Measurements from ENCODE around the gene CPT1C.
A peak's percentile ranks its signal among the peaks of the same experiment; 100 is the strongest.

The CPT1C gene

GRCh38 chr19:49761249-49761624, 70.3 kb downstream of the CPT1C start:
- Histone ChIP-seq H3K4me2 (ENCODE audit: low read length) (peak overlapping the region; percentile 21; the same call in 1 of the 2 replicates), H3K9me3 (ENCODE audit: control insufficient read depth, insufficient read depth, low read length) (no peaks in the 10 kb centered on the region), H4K20me1 (ENCODE audit: control insufficient read depth, insufficient read depth, low read depth, low read length) (no peaks in the 10 kb centered on the region), H3K4me1 (ENCODE audit: control insufficient read depth, low read length) (peaks cover 18% of the 10 kb centered on the region), H3K4me3 (ENCODE audit: low read length) (no peak overlapping the region), H3K9me2 (replicated peaks; ENCODE audit: control insufficient read depth, low read length) (no peaks in the 10 kb centered on the region), H3K27me3 (ENCODE audit: control insufficient read depth, low read length) (no peaks in the 10 kb centered on the region), H3F3A (ENCODE audit: control insufficient read depth, insufficient read depth) (peaks cover 3% of the 10 kb centered on the region), H3K79me2 (ENCODE audit: control insufficient read depth, low read length) (no peaks in the 10 kb centered on the region), H3K36me3 (ENCODE audit: control insufficient read depth, low read length) (no peaks in the 10 kb centered on the region), H3K27ac (ENCODE audit: low read depth, low read length) (no peak overlapping the region)
- TF ChIP-seq, protein P1, sequence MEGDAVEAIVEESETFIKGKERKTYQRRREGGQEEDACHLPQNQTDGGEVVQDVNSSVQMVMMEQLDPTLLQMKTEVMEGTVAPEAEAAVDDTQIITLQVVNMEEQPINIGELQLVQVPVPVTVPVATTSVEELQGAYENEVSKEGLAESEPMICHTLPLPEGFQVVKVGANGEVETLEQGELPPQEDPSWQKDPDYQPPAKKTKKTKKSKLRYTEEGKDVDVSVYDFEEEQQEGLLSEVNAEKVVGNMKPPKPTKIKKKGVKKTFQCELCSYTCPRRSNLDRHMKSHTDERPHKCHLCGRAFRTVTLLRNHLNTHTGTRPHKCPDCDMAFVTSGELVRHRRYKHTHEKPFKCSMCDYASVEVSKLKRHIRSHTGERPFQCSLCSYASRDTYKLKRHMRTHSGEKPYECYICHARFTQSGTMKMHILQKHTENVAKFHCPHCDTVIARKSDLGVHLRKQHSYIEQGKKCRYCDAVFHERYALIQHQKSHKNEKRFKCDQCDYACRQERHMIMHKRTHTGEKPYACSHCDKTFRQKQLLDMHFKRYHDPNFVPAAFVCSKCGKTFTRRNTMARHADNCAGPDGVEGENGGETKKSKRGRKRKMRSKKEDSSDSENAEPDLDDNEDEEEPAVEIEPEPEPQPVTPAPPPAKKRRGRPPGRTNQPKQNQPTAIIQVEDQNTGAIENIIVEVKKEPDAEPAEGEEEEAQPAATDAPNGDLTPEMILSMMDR (IDR thresholded peaks at IDR 0.05; ENCODE audit: low read depth, low read length, poor library complexity, severe bottlenecking), result no peak
- TF ChIP-seq EZH2phosphoT487 (IDR thresholded peaks at IDR 0.05; ENCODE audit: borderline replicate concordance, low read length), result no peak

DNA sequence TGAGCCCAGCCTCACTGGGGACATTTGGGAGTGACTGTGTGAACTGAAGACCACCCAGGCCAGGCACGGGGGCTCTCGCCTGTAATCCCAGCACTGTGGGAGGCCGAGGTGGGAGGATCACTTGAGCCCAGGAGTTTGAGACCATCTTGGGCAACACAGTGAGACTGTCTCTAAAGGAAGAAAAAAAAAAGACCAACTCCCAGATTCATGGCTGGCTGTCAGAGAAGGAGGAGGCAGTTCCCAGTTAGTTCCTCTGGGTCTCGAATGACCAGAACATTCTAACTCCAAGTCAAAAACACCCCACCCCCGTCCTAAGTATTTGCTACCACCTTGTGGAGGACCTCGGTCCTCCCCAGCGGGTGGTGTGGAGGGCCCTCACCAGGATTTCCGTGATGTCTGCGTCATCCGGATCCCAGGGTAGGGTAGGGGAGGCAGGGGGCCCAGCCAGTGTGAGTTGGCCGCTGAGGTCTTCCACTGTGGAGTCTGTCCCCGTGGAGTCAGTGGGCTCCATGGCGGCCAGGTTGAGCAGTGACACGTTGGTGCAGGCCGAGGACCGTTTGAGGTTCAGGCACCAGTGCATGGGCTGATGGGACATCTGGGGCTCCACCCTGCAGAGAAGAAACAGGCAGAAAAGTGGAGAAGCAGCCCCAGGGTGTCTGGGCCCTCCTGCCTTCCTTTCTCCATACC, 70.9 kb downstream of the CPT1C start:
- Histone ChIP-seq H3K79me2 (ENCODE audit: control insufficient read depth, low read length) (no peaks in the 10 kb centered on the region), H3K27me3 (ENCODE audit: control insufficient read depth, low read length) (no peaks in the 10 kb centered on the region), H4K20me1 (ENCODE audit: control insufficient read depth, insufficient read depth, low read depth, low read length) (no peaks in the 10 kb centered on the region), H3K9me2 (replicated peaks; ENCODE audit: control insufficient read depth, low read length) (no peaks in the 10 kb centered on the region), H3K4me3 (ENCODE audit: low read length) (no peak overlapping the region), H3K36me3 (ENCODE audit: control insufficient read depth, low read length) (no peaks in the 10 kb centered on the region), H3K4me2 (ENCODE audit: low read length) (peak overlapping the region; percentile 21; the same call in 1 of the 2 replicates), H3F3A (ENCODE audit: control insufficient read depth, insufficient read depth) (peaks cover 3% of the 10 kb centered on the region), H3K9me3 (ENCODE audit: control insufficient read depth, insufficient read depth, low read length) (no peaks in the 10 kb centered on the region), H3K4me1 (ENCODE audit: control insufficient read depth, low read length) (peaks cover 18% of the 10 kb centered on the region), H3K27ac (ENCODE audit: low read depth, low read length) (no peak overlapping the region)
- TF ChIP-seq EZH2phosphoT487 (IDR thresholded peaks at IDR 0.05; ENCODE audit: borderline replicate concordance, low read length), result no peak
- TF ChIP-seq, protein P1 (IDR thresholded peaks at IDR 0.05; ENCODE audit: low read depth, low read length, poor library complexity, severe bottlenecking), result peak; percentile 24

DNA sequence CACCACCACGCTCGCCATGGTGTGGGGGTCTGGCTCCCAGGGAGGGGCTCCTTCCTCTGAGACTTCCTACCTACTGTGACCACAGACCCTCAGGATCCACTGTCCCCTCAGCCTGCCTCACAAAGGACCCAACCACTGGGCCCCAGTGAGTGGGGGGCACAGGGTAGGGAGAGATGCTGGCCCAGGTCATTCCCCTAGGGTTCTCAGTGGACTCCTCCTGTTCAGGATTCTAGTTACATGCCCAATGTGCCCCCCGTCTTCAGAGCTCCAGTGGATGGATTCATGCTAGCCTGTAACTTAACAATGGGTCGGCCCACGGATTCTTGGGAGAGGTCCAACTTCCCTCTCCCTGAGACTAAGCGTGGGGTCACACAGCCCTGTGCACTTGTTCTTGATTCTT, 72.3 kb downstream of the CPT1C start, which contains the start of gene TSKS:
TSS of gene TSKS (minus strand) at position 77 of the 400 bp plus-strand sequence. CDS start at position 18, 59 bp downstream.
- Histone ChIP-seq H3K9me2 (replicated peaks; ENCODE audit: control insufficient read depth, low read length) (no peaks in the 10 kb centered on the region), H3K4me3 (ENCODE audit: low read length) (no peak within 1 kb of the TSS), H3K27me3 (ENCODE audit: control insufficient read depth, low read length) (no peaks in the 10 kb centered on the region), H3K36me3 (ENCODE audit: control insufficient read depth, low read length) (no peaks in the 10 kb centered on the region; the same call in 1 of the 2 replicates), H3K9me3 (ENCODE audit: control insufficient read depth, insufficient read depth, low read length) (no peaks in the 10 kb centered on the region), H3K27ac (ENCODE audit: low read depth, low read length) (no peak within 1 kb of the TSS), H3F3A (ENCODE audit: control insufficient read depth, insufficient read depth) (peaks cover 3% of the 10 kb centered on the region), H3K4me1 (ENCODE audit: control insufficient read depth, low read length) (peaks cover 26% of the 10 kb centered on the region), H4K20me1 (ENCODE audit: control insufficient read depth, insufficient read depth, low read depth, low read length) (no peaks in the 10 kb centered on the region), H3K4me2 (ENCODE audit: low read length) (no peak within 1 kb of the TSS), H3K79me2 (ENCODE audit: control insufficient read depth, low read length) (peaks cover 14% of the 10 kb centered on the region)
- TF ChIP-seq EZH2phosphoT487 (IDR thresholded peaks at IDR 0.05; ENCODE audit: borderline replicate concordance, low read length), result no peak
